Bone marrow (tissue), 2 donors: ENCODE measurements around the gene KAZN.

ENCODE experiments used
- DNase-seq, 2 donors: peaks; one replicate each; lab custom pipeline; 2025; lab: John Stamatoyannopoulos, UW

KAZN gene

GRCh38 chr1:14887044-14887566 is 288.6 kb downstream of the KAZN start:
- no peak for DNase-seq

- no peak for DNase-seq
Measured at GRCh38 chr1:14887764-14888350, 289.4 kb downstream of the KAZN start.

- DNase-seq, result no peak
Measured at GRCh38 chr1:14888374-14888773, 289.9 kb downstream of the KAZN start.

- no peak for DNase-seq
Measured at GRCh38 chr1:14889825-14890440, 291.4 kb downstream of the KAZN start.

GRCh38 chr1:14891991-14892390 is 293.5 kb downstream of the KAZN start:
- no peak for DNase-seq

GRCh38 chr1:14894811-14895560 is 296.5 kb downstream of the KAZN start:
- no peak for DNase-seq

GRCh38 chr1:14895727-14896126 is 297.2 kb downstream of the KAZN start:
- DNase-seq, result no peak

GRCh38 chr1:14896381-14897079 is 298.0 kb downstream of the KAZN start:
- DNase-seq, result no peak

GRCh38 chr1:14897080-14897449 is 298.6 kb downstream of the KAZN start:
- no peak for DNase-seq

- no peak for DNase-seq
Measured at GRCh38 chr1:14897547-14897946, 299.1 kb downstream of the KAZN start.

- DNase-seq, result no peak
Measured at GRCh38 chr1:14897997-14898645, 299.6 kb downstream of the KAZN start.

- DNase-seq, result no peak
Measured at GRCh38 chr1:14899686-14900085, 301.2 kb downstream of the KAZN start.

- DNase-seq, result no peak
Measured at GRCh38 chr1:14901371-14901954, 303.0 kb downstream of the KAZN start.

- no peak for DNase-seq
Measured at GRCh38 chr1:14903922-14904321, 305.4 kb downstream of the KAZN start.

- no peak for DNase-seq
Measured at GRCh38 chr1:14906665-14907064, 308.2 kb downstream of the KAZN start.

GRCh38 chr1:14907416-14907815 is 308.9 kb downstream of the KAZN start:
- DNase-seq, result no peak

GRCh38 chr1:14909273-14909672 is 310.8 kb downstream of the KAZN start:
- DNase-seq, result no peak

- DNase-seq, result no peak
Measured at GRCh38 chr1:14909920-14910460, 311.5 kb downstream of the KAZN start.

- DNase-seq, result no peak
Measured at GRCh38 chr1:14910984-14911721, 312.7 kb downstream of the KAZN start.

GRCh38 chr1:14912839-14913481 is 314.5 kb downstream of the KAZN start:
- DNase-seq, result no peak
